Measurements from ENCODE around the gene SLC66A2.
A peak's percentile ranks its signal among the peaks of the same experiment; 100 is the strongest.

Gene SLC66A2

DNA sequence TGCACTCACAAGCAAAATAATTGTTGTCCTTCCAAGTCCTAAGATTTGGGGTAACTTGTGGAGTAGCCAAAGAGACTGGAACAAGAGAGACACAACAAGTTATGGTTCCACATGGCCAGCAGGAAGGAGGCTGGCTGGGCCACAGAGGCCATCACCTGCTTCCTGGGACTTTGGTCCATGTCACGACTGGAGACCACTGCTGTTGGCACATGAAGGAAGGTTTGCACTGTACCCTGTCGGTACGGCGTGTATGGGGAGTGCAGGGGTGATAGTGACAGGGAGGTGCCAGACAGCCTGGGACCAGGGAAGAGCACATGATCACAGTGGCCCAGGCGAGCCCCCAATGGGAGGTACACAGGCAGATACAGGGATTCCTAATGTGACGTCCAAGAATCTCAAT is 15.5 kb downstream of the SLC66A2 start:
- DNase-seq (ENCODE audit: low read depth in 1 of 2, low spot score in 1 of 2) = no peak
- no peak for TF ChIP-seq JUND (IDR thresholded peaks at IDR 0.05; ENCODE audit: low read depth)
- in situ Hi-C loops (cut with HindIII; ENCODE audit: low pct_unique_long_range_greater_than_20kb, low sequenced_read_pairs) = no loop called here

DNA sequence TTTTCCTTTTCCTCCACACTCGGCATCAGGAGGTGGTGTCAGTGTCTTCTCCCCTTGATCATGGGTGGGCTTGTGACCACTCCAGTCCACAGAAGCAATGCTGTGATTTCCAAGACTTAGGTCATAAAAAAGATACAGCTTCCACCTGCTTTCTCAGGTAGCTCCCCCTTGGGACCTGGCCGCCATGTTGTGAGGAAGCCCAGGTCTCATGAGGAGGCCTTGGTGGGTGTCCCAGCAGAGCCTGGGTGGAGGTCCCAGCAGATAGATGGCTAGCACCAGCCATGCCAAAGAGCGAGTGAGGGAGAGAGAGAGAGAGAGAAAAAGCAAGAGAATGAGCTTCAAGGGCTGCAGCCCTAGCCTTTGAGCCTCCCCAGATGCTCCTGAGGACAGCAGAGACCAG is 16.0 kb downstream of the SLC66A2 start:
- in situ Hi-C loops (cut with HindIII; ENCODE audit: low pct_unique_long_range_greater_than_20kb, low sequenced_read_pairs) = no loop called here
- no peak for TF ChIP-seq JUND (IDR thresholded peaks at IDR 0.05; ENCODE audit: low read depth)
- no peak for DNase-seq (ENCODE audit: low read depth in 1 of 2, low spot score in 1 of 2)

DNA sequence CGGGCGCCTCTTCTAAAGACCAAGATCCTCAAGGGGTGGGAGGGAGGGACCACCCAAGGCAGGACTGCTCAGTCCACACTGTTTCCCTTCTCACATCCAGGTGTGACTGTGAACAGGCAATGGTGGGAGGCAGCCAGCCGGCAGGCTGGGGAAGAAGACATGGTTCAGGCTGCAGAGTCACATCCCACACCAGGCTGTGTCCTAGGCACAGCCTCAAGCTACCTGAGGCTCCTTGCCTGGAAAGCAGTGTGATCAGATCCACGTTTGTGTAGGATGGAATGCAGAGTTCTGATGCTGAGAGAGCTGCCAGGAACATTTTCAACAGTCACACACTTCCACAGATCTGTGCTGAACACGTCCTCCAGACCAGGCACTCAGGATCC is 16.4 kb downstream of the SLC66A2 start:
- DNase-seq (ENCODE audit: low read depth in 1 of 2, low spot score in 1 of 2) = no peak
- in situ Hi-C loops (cut with HindIII; ENCODE audit: low pct_unique_long_range_greater_than_20kb, low sequenced_read_pairs) = no loop called here
- TF ChIP-seq JUND (IDR thresholded peaks at IDR 0.05; ENCODE audit: low read depth) = no peak

DNA sequence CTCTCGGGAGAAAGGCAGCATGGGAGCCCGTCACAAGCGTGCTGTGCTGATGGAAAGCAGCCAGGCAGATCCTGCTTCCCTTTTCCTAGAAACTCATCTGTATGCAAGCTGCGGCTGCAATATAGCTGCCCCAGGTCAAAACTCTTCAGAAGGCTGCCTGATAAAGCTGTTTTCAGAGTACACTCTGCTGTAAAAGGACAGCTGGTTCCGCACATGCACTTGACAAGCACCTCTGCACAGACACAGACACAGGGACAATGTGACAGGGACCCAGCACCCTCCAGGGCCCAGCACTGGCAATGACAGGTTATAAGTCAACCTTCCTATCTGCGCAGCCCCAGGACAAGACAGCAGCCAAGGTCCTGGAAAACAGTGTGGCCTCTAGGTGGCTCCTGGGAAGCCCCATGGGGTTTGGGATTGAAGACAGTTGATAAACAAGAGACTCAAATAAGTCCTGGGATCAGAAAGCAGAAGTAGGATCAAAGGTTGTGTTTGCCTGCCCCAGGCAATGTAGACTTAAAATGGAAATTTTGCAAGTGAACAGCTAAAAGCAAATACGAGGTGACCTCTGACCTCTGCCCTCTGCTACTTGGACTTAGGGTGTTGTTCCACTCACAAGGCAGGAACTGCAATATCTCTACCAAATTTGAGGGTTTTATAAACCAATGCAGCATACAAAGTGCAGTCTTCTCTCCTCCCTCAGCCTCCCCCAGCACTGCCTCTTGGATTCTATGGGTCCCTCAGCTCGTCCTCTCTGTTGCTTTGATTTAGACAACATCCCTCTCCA is 16.9 kb downstream of the SLC66A2 start:
- peak in 1 of 2 experiments; percentile 27 for DNase-seq (ENCODE audit: low read depth in 1 of 2, low spot score in 1 of 2)
- in situ Hi-C loops (cut with HindIII; ENCODE audit: low pct_unique_long_range_greater_than_20kb, low sequenced_read_pairs) = no loop called here

DNA sequence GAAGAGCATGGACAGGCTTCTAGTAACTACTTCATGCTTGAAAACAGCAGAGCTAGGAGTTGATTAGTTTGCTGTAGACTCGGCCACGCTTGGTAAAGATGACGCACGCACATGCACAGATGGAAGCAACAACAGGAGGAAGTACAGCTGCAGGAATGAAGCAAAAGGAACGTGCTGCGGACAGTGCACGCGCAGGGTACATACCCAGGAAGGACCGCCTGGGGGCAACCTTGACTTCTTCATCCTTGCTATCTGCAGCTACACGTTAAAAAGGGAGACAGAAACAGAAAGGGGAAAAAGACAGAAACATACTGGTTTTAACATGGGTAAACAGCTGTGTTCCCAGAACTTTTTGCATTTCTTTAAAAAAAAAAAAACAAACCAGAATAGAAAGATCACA is 17.7 kb downstream of the SLC66A2 start:
- no peak for TF ChIP-seq JUND (IDR thresholded peaks at IDR 0.05; ENCODE audit: low read depth)
- DNase-seq (ENCODE audit: low read depth in 1 of 2, low spot score in 1 of 2) = peak in 1 of 2 experiments; percentile 19
- in situ Hi-C loops (cut with HindIII; ENCODE audit: low pct_unique_long_range_greater_than_20kb, low sequenced_read_pairs) = no loop called here

More for the DNA sequence above, 16.9 kb downstream of the SLC66A2 start:
- no peak for TF ChIP-seq JUND (IDR thresholded peaks at IDR 0.05; ENCODE audit: low read depth)

DNA sequence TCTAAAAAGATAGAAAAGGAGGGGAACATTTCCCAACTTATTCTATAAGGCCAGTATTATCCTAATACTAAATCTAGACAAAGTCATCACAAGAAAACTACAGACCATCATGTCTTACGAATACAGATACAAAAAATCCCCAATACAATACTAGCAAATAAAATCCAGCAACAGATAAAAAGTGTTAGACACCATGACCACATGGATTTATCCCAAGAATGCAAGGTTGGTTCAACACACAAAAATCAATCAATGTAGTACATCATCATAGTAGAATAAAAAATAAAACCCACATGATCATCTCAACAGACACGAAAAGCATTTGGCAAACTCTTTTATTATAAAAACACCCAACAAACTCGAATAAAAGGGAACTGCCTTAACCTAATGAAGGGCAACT is 18.5 kb downstream of the SLC66A2 start:
- no peak for DNase-seq (ENCODE audit: low read depth in 1 of 2, low spot score in 1 of 2)
- in situ Hi-C loops (cut with HindIII; ENCODE audit: low pct_unique_long_range_greater_than_20kb, low sequenced_read_pairs) = no loop called here
- no peak for TF ChIP-seq JUND (IDR thresholded peaks at IDR 0.05; ENCODE audit: low read depth)

DNA sequence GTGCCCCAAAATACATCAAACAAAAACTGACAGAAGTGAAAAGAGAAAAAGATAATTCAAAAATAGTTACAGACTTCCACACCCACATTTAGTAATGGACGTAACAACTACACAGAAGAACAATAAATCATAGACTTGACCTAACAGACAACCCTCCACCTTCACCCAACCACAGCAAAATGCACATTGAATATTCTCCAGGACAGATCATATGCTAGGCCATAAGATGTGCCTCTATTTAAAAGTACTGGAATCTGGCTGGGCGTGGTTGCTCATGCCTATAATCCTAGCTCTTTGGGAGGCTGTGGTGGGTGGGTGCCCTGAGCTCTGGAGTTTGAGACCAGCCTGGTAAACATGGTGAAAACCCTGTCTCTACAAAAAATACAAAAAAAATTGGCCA is 20.0 kb downstream of the SLC66A2 start:
- no peak for TF ChIP-seq JUND (IDR thresholded peaks at IDR 0.05; ENCODE audit: low read depth)
- in situ Hi-C loops (cut with HindIII; ENCODE audit: low pct_unique_long_range_greater_than_20kb, low sequenced_read_pairs) = no loop called here
- DNase-seq (ENCODE audit: low read depth in 1 of 2, low spot score in 1 of 2) = no peak

DNA sequence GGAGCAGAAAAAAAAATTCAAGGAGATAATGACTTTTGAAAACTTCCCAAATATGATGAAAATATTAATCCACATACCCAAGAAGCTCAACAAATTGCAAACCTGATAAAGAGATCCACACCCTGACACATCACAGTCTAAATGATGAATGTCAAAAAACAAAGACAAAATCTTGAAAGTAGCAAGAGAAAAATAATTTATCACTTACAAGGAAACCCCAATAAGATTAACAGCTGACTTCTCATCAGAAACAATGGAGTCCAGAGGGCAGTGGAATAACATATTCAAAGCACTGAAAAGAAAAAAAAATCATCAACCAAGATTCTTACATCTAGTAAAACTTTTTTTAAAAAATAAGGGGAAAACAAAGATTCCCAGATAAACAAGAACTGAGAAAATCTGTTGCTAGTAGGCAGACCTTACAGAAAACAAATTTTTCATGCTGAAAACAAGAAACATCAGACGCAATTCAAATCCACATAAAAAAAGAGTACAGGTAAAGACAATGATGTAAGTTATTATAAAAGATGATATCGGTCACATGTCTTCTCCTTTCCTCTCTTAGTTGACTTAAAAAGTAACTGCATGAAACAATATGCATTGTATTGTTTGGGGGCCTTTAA is 21.3 kb downstream of the SLC66A2 start:
- DNase-seq (ENCODE audit: low read depth in 1 of 2, low spot score in 1 of 2) = no peak
- in situ Hi-C loops (cut with HindIII; ENCODE audit: low pct_unique_long_range_greater_than_20kb, low sequenced_read_pairs) = no loop called here
- TF ChIP-seq JUND (IDR thresholded peaks at IDR 0.05; ENCODE audit: low read depth) = no peak

DNA sequence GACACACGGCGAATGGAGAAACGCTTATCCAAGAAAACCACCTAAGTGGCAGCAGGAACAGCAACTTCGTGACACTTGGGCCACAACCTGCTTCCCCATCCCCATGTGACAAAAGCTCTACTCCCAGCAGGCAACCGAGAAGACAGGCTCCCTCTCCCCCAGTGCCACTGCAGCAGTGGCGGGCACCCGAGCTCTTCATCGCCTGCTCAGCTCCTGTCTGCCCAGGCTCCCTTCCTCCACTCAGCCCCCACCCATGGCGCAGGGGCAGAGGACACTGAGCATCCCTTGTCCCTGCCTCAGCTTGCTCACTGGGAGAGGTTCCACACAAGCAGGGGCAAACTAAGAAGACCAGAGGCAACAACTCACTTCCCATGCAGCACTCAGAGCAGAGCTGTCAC is 22.9 kb downstream of the SLC66A2 start:
- DNase-seq (ENCODE audit: low read depth in 1 of 2, low spot score in 1 of 2) = no peak
- in situ Hi-C loops (cut with HindIII; ENCODE audit: low pct_unique_long_range_greater_than_20kb, low sequenced_read_pairs) = no loop called here

DNA sequence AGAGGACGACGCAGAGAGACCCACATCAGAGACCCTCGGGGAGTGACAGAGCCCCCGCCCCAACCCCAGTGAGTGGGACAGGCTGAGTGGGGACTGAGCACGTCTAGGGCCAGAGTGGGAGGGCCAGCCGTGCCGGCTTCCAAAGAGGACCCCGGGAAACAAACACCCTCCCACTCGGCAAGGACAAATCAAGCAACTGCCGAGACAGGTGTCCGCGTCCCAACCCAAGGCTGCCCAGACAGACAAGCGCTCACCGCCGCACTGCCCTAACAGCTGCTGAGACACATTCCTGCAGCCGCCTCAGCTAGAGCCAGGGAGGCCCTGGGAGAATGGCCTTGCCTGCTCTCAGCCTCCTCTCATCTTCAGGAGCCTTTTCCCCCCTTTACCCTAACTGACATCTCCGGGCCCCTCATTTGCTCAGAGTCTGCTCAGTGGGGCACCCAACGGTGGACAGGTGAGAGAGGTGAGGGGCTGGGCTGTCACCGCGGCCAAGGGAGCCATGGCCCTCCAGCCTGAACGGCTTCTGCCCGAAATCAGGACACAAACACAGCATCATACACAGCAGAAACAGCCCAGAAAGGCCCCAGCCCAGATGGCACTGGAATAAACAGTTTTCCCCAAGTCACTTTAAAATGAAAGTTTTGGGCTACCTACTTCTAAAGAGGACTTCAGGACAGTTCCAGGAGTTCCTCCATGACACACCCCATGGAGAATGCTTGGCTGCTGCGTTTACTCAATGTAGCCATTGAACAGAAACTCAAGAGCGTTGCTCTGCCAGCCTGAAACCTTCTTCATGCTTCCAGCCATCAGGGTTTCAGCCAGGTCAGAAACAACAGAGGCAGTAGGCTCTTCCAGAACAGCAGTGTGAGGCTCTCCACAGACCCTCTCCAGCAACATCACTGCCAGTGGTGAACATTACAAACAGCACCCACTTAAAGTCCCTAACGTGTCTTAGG is 23.6 kb downstream of the SLC66A2 start:
- in situ Hi-C loops (cut with HindIII; ENCODE audit: low pct_unique_long_range_greater_than_20kb, low sequenced_read_pairs) = no loop called here
- DNase-seq (ENCODE audit: low read depth in 1 of 2, low spot score in 1 of 2) = no peak
- TF ChIP-seq JUND (IDR thresholded peaks at IDR 0.05; ENCODE audit: low read depth) = no peak

More for the DNA sequence above, 22.9 kb downstream of the SLC66A2 start:
- no peak for TF ChIP-seq JUND (IDR thresholded peaks at IDR 0.05; ENCODE audit: low read depth)

DNA sequence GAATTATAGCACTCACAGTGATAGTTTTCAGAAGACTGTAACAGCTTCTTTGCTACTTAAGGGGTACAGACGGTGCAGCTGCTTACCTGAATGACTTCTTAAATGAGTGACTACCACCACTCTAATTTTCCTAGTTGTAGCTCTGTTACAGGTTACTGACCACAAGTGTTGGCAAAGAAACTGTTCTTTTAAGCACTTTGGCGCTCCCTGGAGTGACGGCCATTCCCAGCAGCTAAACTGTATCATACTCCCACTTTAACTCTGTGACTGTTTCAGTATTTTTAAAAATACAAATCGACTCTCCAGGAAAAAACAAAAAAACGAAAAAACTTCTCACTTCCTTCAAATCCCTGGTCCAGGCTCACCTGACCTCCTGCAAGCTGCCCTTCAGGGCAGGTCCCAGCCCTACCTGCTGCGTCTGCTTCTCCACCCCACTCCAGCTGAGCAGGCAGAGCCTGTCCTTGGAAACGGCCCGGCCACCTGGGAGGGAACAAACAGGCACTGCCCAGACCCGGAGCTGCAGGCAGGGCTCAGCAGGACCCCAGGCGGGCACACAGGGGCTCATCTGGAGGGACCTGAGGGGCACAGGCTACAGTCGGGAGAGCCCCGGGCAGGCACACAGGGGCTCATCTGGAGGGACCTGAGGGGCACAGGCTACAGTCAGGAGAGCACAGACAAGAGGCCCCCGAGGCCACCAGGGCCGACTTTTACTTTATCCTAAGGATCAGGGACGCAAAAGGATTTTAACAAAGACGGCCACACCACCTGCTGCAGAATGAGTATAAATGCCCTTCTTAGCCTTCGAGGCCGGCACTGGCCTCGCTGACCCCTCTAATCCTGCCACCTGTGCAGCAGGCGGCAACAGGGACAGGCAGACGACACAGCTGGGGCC is 24.5 kb downstream of the SLC66A2 start:
- in situ Hi-C loops (cut with HindIII; ENCODE audit: low pct_unique_long_range_greater_than_20kb, low sequenced_read_pairs) = no loop called here
- no peak for TF ChIP-seq JUND (IDR thresholded peaks at IDR 0.05; ENCODE audit: low read depth)
- peak in 1 of 2 experiments; percentile 15 for DNase-seq (ENCODE audit: low read depth in 1 of 2, low spot score in 1 of 2)

DNA sequence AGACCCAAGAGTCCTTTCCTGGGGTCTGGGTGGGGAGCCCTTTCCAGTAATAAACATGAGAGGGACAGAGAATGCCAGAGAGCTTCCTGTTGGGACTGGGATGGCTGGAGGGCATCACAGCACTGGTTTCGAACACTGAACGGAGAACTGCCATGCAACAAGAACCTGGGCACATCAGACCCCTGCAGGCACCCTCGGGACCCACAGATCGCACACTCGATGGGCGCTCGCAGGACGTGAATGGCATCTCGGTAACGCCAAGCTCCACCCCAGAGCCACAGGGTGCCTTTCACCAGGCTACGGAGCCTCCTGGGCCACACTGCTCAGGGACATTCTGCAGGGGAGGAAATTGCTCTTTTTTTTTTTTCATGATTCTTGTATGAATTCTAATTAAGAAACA is 25.1 kb downstream of the SLC66A2 start:
- in situ Hi-C loops (cut with HindIII; ENCODE audit: low pct_unique_long_range_greater_than_20kb, low sequenced_read_pairs) = no loop called here

More for the DNA sequence above, 25.1 kb downstream of the SLC66A2 start:
- no peak for DNase-seq (ENCODE audit: low read depth in 1 of 2, low spot score in 1 of 2)
- no peak for TF ChIP-seq JUND (IDR thresholded peaks at IDR 0.05; ENCODE audit: low read depth)
